HEK293 (cell line): ENCODE measurements around the gene LARGE1.

ENCODE experiments used
- CTCF ChIA-PET: fragments of 350-600 bp; formaldehyde crosslinking; extraction: SDS; loops from one replicate; lab custom pipeline; 2021; ENCODE audit warnings: antibody characterized with exemption; lab: Yijun Ruan, JAX
- POLR2A ChIA-PET: fragments of 300-600 bp; formaldehyde crosslinking; extraction: SDS; loops from one replicate; lab custom pipeline; 2020; ENCODE audit warnings: antibody characterized with exemption, inconsistent platforms; lab: Yijun Ruan, JAX
- H3K27ac ChIP-seq: fragments of 200-500 bp; sonication (Bioruptor generic); 2 replicates; pipeline ENCODE4 v1.5.1; 2014; ENCODE audit warnings: low read depth, low read length, control low read depth, inconsistent platforms; ENCODE audit errors: extremely low read depth
- H3K36me3 ChIP-seq, 2 experiments: fragments of 200-500 bp in 1 of 2; sonication (Bioruptor generic) in 1 of 2; 1 replicate in 1 of 2; 2 replicates in 1 of 2; pipeline ENCODE4 v1.5.1; 2014 to 2017; ENCODE audit warnings: inconsistent platforms in 2 of 2, low read length in 2 of 2; ENCODE audit not compliant: control insufficient read depth in 2 of 2, insufficient read depth in 1 of 2
- H3K4me1 ChIP-seq: fragments of 200-500 bp; sonication (Bioruptor generic); 2 replicates; pipeline ENCODE4 v1.5.1; 2014; ENCODE audit warnings: mild to moderate bottlenecking, low read length, inconsistent platforms; ENCODE audit not compliant: control insufficient read depth, insufficient read depth
- H3K4me3 ChIP-seq: 2 replicates; pipeline ENCODE4 v1.5.1; 2011; ENCODE audit warnings: low read depth, mild to moderate bottlenecking, control low read depth, low read length, moderate library complexity
- H3K9me3 ChIP-seq: fragments of 200-500 bp; sonication (Bioruptor generic); 2 replicates; pipeline ENCODE4 v1.5.1; 2014; ENCODE audit warnings: low read depth, low read length, inconsistent platforms; ENCODE audit not compliant: control insufficient read depth, insufficient read depth
- ELK4 ChIP-seq: IDR thresholded peaks from 2 replicates; pipeline ENCODE4 v1.6.1; 2011; ENCODE audit warnings: mild to moderate bottlenecking, low read depth, low read length, borderline replicate concordance
- KLF1 ChIP-seq: fragments of 450-650 bp; formaldehyde crosslinking; IDR thresholded peaks from 2 replicates; pipeline ENCODE4 v1.5.1; 2016; ENCODE audit warnings: missing biosample characterization, missing genetic modification characterization
- REST ChIP-seq: fragments of 450-650 bp; formaldehyde crosslinking; IDR thresholded peaks from 2 replicates; pipeline ENCODE4 v1.5.1; 2016; ENCODE audit warnings: missing biosample characterization, missing genetic modification characterization
- SALL2 ChIP-seq: fragments of 450-650 bp; formaldehyde crosslinking; IDR thresholded peaks from 2 replicates; pipeline ENCODE4 v1.5.0; 2017; ENCODE audit warnings: missing biosample characterization, mild to moderate bottlenecking, missing genetic modification characterization, borderline replicate concordance
- ZBTB1 ChIP-seq: fragments of 450-650 bp; formaldehyde crosslinking; IDR thresholded peaks from 2 replicates; pipeline ENCODE4 v1.5.1; 2016; ENCODE audit warnings: missing biosample characterization, missing genetic modification characterization
- ZBTB10 ChIP-seq: fragments of 450-650 bp; formaldehyde crosslinking; IDR thresholded peaks from 2 replicates; pipeline ENCODE4 v1.5.1; 2016; ENCODE audit warnings: missing biosample characterization, missing genetic modification characterization
- ZBTB48 ChIP-seq: fragments of 450-650 bp; formaldehyde crosslinking; IDR thresholded peaks from 2 replicates; pipeline ENCODE4 v1.5.1; 2016; ENCODE audit warnings: missing biosample characterization, missing genetic modification characterization
- ZNF132 ChIP-seq: fragments of 450-650 bp; formaldehyde crosslinking; IDR thresholded peaks from 2 replicates; pipeline ENCODE4 v1.5.1; 2017; ENCODE audit warnings: missing biosample characterization, missing genetic modification characterization, borderline replicate concordance
- ZNF146 ChIP-seq: fragments of 450-650 bp; formaldehyde crosslinking; IDR thresholded peaks from 2 replicates; pipeline ENCODE4 v1.5.1; 2016; ENCODE audit warnings: missing biosample characterization, missing genetic modification characterization
- ZNF174 ChIP-seq: fragments of 450-650 bp; formaldehyde crosslinking; IDR thresholded peaks from 2 replicates; pipeline ENCODE4 v1.5.0; 2017; ENCODE audit warnings: missing biosample characterization, mild to moderate bottlenecking, missing genetic modification characterization
- ZNF19 ChIP-seq: fragments of 450-650 bp; formaldehyde crosslinking; IDR thresholded peaks from 2 replicates; pipeline ENCODE4; 2016; ENCODE audit warnings: missing biosample characterization, missing genetic modification characterization, low read depth
- ZNF266 ChIP-seq: fragments of 450-650 bp; formaldehyde crosslinking; IDR thresholded peaks from 2 replicates; pipeline ENCODE4 v1.5.1; 2016; ENCODE audit warnings: missing biosample characterization, missing genetic modification characterization, low read depth
- ZNF544 ChIP-seq: fragments of 450-650 bp; formaldehyde crosslinking; IDR thresholded peaks from 2 replicates; pipeline ENCODE4 v1.5.0; 2017; ENCODE audit warnings: missing biosample characterization, missing genetic modification characterization
- ZNF548 ChIP-seq: fragments of 450-650 bp; formaldehyde crosslinking; IDR thresholded peaks from 2 replicates; pipeline ENCODE4 v1.5.1; 2016; ENCODE audit warnings: missing biosample characterization, missing genetic modification characterization
- ZNF561 ChIP-seq: fragments of 450-650 bp; IDR thresholded peaks from 2 replicates; pipeline ENCODE4 v1.5.1; 2018; ENCODE audit warnings: missing biosample characterization, missing genetic modification characterization, borderline replicate concordance
- ZNF626 ChIP-seq: fragments of 450-650 bp; sonication (Bioruptor Pico); formaldehyde crosslinking; IDR thresholded peaks from 2 replicates; pipeline ENCODE4 v1.5.1; 2018; ENCODE audit warnings: missing biosample characterization, missing genetic modification characterization, inconsistent platforms
- ZNF777 ChIP-seq: fragments of 450-650 bp; formaldehyde crosslinking; IDR thresholded peaks from 2 replicates; pipeline ENCODE4 v1.5.1; 2017; ENCODE audit warnings: missing biosample characterization, missing genetic modification characterization, borderline replicate concordance

Gene LARGE1

GRCh38 chr22:33582822-33583400, 337.4 kb downstream of the LARGE1 start:
- Histone ChIP-seq H3K9me3 (no peaks in the 10 kb centered on the region), H3K36me3 (no peaks in the 10 kb centered on the region), H3K27ac (no peak overlapping the region), H3K4me1 (peaks cover 5% of the 10 kb centered on the region), H3K4me3 (no peak overlapping the region)
- ChIA-PET POLR2A (no interaction called here), CTCF (interaction anchor here (2.7 to 2.8 kb wide), 2 partner anchors 64 to 281 kb away, joined by 11 to 13 read pairs; no protein-coding TSS in a partner anchor)
- TF ChIP-seq REST (tag by site-specific recombination) (peak; percentile 81), ZNF626 (tag by site-specific recombination) (no peak), ELK4 (no peak), ZNF777 (tag by site-specific recombination) (no peak), ZNF544 (no peak)

- H3K36me3 ChIP-seq, result no peaks in the 10 kb centered on the region
- no peak for TF ChIP-seq ZNF146 (tag by site-specific recombination)
- no peak for TF ChIP-seq ZNF266 (tag by site-specific recombination)
- TF ChIP-seq ZNF132 (tag by site-specific recombination), result no peak
- TF ChIP-seq ZBTB10 (tag by site-specific recombination), result no peak
- no peak for TF ChIP-seq ZNF19 (tag by site-specific recombination)
- TF ChIP-seq ZNF174 (tag by site-specific recombination), result no peak
- no peak for TF ChIP-seq ZBTB1
- TF ChIP-seq ZNF548, result no peak
- TF ChIP-seq SALL2, result no peak
- no peak for TF ChIP-seq ZNF544
- TF ChIP-seq ZNF561 (tag by site-specific recombination), result no peak
- no peak for TF ChIP-seq ZBTB48 (tag by site-specific recombination)
- no peak for TF ChIP-seq KLF1
- TF ChIP-seq, all 188 proteins: peak for 0
- peaks cover 9% of the 10 kb centered on the region for H3K4me1 ChIP-seq
- no peak overlapping the region for H3K4me3 ChIP-seq
- no peaks in the 10 kb centered on the region for H3K9me3 ChIP-seq
- ChIA-PET POLR2A (no interaction called here), CTCF (interaction anchor here (0.5 to 3.9 kb wide), 17 partner anchors 8 to 531 kb away, joined by 3 to 28 read pairs (median 5); no protein-coding TSS in a partner anchor)
- no peak overlapping the region for H3K27ac ChIP-seq
Measured at GRCh38 chr22:33580310-33580709, 340.0 kb downstream of the LARGE1 start.
